HEK293T (cell line): Measurements from ENCODE around the gene KLRG1.

Experiments used
- CTCF ChIA-PET: fragments of 350-600 bp; formaldehyde crosslinking; extraction: SDS; loops from one replicate; lab custom pipeline; 2021; ENCODE audit warnings: antibody characterized with exemption, inconsistent platforms; lab: Yijun Ruan, JAX
- POLR2A ChIA-PET: fragments of 350-600 bp; formaldehyde crosslinking; extraction: SDS; loops from one replicate; lab custom pipeline; 2020; ENCODE audit warnings: antibody characterized with exemption, inconsistent platforms; lab: Yijun Ruan, JAX
- DNase-seq: peaks from one replicate; pipeline ENCODE4 v3.0.0; 2012; ENCODE audit warnings: mixed read lengths; ENCODE audit errors: extremely low spot score
- ARNT ChIP-seq: fragments of 450-650 bp; IDR thresholded peaks from 2 replicates; pipeline ENCODE4 v1.6.1; 2017; ENCODE audit warnings: mild to moderate bottlenecking
- BHLHE40 ChIP-seq: fragments of 450-650 bp; IDR thresholded peaks from 2 replicates; pipeline ENCODE4 v1.6.1; 2016; ENCODE audit warnings: mild to moderate bottlenecking, moderate library complexity, borderline replicate concordance
- CTBP1 ChIP-seq: fragments of 450-650 bp; IDR thresholded peaks from 2 replicates; pipeline ENCODE4 v1.6.1; 2016; ENCODE audit warnings: borderline replicate concordance
- ELF4 ChIP-seq: fragments of 450-650 bp; IDR thresholded peaks from 2 replicates; pipeline ENCODE4 v1.6.1; 2017; ENCODE audit warnings: antibody characterized with exemption
- FOXA1 ChIP-seq: fragments of 450-650 bp; IDR thresholded peaks from 2 replicates; pipeline ENCODE4 v1.6.1; 2016; ENCODE audit warnings: mild to moderate bottlenecking
- FOXK2 ChIP-seq: fragments of 450-650 bp; IDR thresholded peaks from 2 replicates; pipeline ENCODE4 v1.6.1; 2016; ENCODE audit warnings: mild to moderate bottlenecking
- FOXM1 ChIP-seq: fragments of 450-650 bp; IDR thresholded peaks from 2 replicates; pipeline ENCODE4 v1.6.1; 2017; ENCODE audit warnings: mild to moderate bottlenecking, borderline replicate concordance
- HDGF ChIP-seq: fragments of 450-650 bp; IDR thresholded peaks from 2 replicates; pipeline ENCODE4 v1.6.1; 2017; ENCODE audit warnings: antibody characterized with exemption, borderline replicate concordance
- L3MBTL2 ChIP-seq: fragments of 450-650 bp; conservative IDR thresholded peaks from 2 replicates; pipeline ENCODE4 v1.6.1; 2016; ENCODE audit warnings: mild to moderate bottlenecking
- LEF1 ChIP-seq: fragments of 450-650 bp; IDR thresholded peaks from 2 replicates; pipeline ENCODE4 v1.6.1; 2017; ENCODE audit warnings: mild to moderate bottlenecking, borderline replicate concordance
- NFRKB ChIP-seq: fragments of 450-650 bp; IDR thresholded peaks from 2 replicates; pipeline ENCODE4 v1.6.1; 2016; ENCODE audit warnings: mild to moderate bottlenecking, moderate library complexity
- SP1 ChIP-seq: fragments of 450-650 bp; IDR thresholded peaks from 2 replicates; pipeline ENCODE4 v1.6.1; 2017
- SUZ12 ChIP-seq: fragments of 450-650 bp; IDR thresholded peaks from 2 replicates; pipeline ENCODE4 v1.6.1; 2016; ENCODE audit warnings: mild to moderate bottlenecking
- TARDBP ChIP-seq: fragments of 450-650 bp; IDR thresholded peaks from 2 replicates; pipeline ENCODE4 v1.6.1; 2016
- ZNF384 ChIP-seq: fragments of 450-650 bp; IDR thresholded peaks from 2 replicates; pipeline ENCODE4 v1.6.1; 2016
- TF ChIP-seq, protein P1 (sequence below): fragments of 450-650 bp; IDR thresholded peaks from 2 replicates; pipeline ENCODE4 v1.6.1; 2016

Gene KLRG1

DNA sequence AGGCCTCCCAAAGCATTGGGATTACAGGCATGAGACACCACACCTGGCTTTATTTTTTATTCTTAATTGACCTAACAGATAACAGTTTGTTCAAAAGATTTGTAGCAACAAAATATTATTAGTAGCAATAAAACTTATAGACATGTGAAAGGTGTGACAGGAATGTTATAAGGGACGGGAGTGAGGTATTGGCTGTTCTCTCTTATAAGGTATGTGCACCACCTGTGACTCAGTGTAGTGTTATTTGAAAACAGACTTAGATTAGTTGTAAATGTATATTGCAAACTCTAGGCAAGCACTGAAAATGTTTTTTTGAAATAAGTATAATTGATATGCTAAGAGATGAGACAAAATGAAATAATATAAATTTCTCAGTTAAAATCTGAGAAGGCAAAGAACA is 57.8 kb downstream of the KLRG1 start:
- CTCF ChIA-PET = no interaction called here
- TF ChIP-seq FOXA1 = no peak
- no peak for DNase-seq

DNA sequence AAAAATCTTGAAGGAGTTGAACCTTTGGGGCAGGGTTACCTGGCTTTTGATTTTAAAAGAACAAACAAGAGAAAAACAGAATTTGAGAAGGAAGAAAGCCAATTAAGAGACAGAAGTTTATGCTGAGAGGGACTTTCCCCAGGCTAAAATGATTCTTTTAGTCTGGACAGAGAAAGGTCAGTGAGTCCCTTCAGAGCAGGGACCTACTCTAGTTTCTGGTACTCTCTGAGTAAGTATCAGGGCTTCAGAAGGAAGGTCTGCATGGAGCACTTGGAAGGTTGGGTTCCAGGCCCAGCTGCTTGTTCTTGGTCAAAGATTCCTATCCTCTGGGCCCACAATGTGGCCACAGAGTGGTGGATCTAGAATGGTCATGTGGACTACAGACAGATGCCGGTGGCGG is 59.6 kb downstream of the KLRG1 start:
- no peak for DNase-seq
- POLR2A ChIA-PET = interaction anchor here (1.0 to 1.8 kb wide), 3 partner anchors 15 to 158 kb away, joined by 4 to 7 read pairs (median 7); partner anchors contain the start of gene M6PR

More for the DNA sequence above, 57.8 kb downstream of the KLRG1 start:
- POLR2A ChIA-PET = no interaction called here

DNA sequence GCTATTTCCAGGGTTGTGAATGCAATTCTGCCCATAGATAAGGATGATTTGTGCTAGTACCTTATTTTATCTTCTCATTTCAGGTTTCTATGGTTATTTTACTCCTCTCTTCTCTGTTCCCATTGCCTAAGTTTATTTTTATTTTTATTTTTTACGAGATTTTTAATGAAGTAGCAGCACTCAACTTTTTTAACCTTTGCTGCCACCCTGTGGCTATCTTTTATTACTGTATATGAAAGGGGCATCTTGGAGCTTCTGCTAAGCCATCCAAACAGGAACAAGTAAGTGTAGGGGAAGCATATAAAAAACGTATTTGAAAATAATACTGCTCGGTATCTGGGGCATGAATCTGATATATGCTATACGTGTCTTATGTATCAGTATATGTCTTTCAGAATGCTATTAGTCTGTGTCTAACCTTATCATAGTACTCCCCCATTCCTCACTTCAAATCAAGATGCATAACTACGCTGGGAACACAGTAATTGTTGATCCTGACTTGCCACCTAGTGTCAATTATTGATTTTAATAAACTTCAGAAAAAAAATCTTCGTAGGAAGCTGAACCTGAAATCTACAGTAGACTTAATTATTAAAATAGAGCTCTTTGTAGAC is 60.3 kb downstream of the KLRG1 start:
- DNase-seq = peak; percentile 25
- no peak for TF ChIP-seq ARNT
- TF ChIP-seq FOXM1 = no peak
- no peak for TF ChIP-seq BHLHE40
- no peak for TF ChIP-seq NFRKB
- TF ChIP-seq ELF4 = no peak
- TF ChIP-seq, protein P1, sequence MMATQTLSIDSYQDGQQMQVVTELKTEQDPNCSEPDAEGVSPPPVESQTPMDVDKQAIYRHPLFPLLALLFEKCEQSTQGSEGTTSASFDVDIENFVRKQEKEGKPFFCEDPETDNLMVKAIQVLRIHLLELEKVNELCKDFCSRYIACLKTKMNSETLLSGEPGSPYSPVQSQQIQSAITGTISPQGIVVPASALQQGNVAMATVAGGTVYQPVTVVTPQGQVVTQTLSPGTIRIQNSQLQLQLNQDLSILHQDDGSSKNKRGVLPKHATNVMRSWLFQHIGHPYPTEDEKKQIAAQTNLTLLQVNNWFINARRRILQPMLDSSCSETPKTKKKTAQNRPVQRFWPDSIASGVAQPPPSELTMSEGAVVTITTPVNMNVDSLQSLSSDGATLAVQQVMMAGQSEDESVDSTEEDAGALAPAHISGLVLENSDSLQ = no peak
- no peak for TF ChIP-seq SP1
- TF ChIP-seq L3MBTL2 = no peak
- no peak for TF ChIP-seq FOXK2
- CTCF ChIA-PET = interaction anchor here (0.5 to 2.2 kb wide), 16 partner anchors 9 to 1999 kb away, joined by 3 to 13 read pairs (median 4); partner anchors contain the start of gene M6PR
- POLR2A ChIA-PET = interaction anchor here (1.0 to 1.8 kb wide), 3 partner anchors 14 to 159 kb away, joined by 4 to 7 read pairs (median 7); partner anchors contain the start of gene M6PR

More for the DNA sequence above, 59.6 kb downstream of the KLRG1 start:
- CTCF ChIA-PET = interaction anchor here (0.7 to 2.2 kb wide), 11 partner anchors 10 to 505 kb away, joined by 3 to 13 read pairs (median 4); partner anchors contain the start of gene M6PR
- TF ChIP-seq ELF4 (no peak), TARDBP (no peak), FOXM1 (no peak), FOXK2 (no peak), FOXA1 (no peak), CTBP1 (no peak), ARNT (no peak), SUZ12 (no peak), L3MBTL2 (no peak), LEF1 (no peak), BHLHE40 (no peak), HDGF (no peak), SP1 (no peak), NFRKB (no peak), ZNF384 (no peak)
- TF ChIP-seq, protein P1 = no peak

DNA sequence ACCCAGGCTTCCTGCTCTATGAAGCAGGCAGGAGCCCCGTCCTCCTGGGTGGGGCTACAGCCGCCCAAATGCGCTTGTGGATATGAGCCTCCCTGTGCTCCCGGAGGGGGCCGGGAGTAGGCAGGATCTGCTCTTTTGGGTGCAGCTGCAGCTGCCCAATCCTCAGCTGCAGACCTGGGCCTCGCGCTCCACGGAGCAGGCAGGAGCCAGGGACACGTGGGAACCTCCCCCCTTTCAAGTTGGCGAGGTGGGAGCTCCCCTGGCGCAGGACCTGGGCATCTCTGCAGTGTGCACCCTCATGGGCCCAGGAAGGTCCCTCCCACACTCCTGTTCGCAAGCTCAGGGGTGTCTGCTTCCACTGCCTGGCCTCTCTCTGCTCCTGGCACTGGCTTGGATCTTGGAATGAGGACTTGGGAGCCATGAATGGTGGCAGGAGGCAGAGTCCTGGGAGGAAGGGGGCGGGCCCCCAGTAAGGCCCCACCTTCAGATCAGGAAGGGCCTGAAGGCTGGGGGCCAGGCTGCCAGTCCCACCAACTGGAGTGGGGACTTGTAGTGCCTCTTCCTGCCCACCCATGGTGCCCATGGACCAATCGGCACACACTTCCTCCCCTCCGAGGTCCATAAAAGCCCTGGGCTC is 61.3 kb downstream of the KLRG1 start:
- no peak for TF ChIP-seq TARDBP
- no peak for TF ChIP-seq SUZ12
- no peak for TF ChIP-seq L3MBTL2
- TF ChIP-seq ARNT = no peak
- TF ChIP-seq, protein P1 = no peak
- no peak for TF ChIP-seq LEF1
- TF ChIP-seq ZNF384 = no peak
- TF ChIP-seq NFRKB = no peak
- TF ChIP-seq FOXM1 = no peak
- no peak for TF ChIP-seq BHLHE40
- no peak for TF ChIP-seq HDGF
- no peak for TF ChIP-seq CTBP1
- TF ChIP-seq SP1 = no peak
- no peak for TF ChIP-seq FOXK2
- no peak for TF ChIP-seq FOXA1
- TF ChIP-seq ELF4 = no peak
- CTCF ChIA-PET = interaction anchor here (0.7 to 2.2 kb wide), 7 partner anchors 8 to 473 kb away, joined by 3 to 13 read pairs (median 7); partner anchors contain the start of gene M6PR
- POLR2A ChIA-PET = interaction anchor here (1.7 to 1.8 kb wide), 2 partner anchors 100 to 101 kb away, joined by 6 to 7 read pairs; partner anchors contain the start of gene M6PR
- no peak for DNase-seq

DNA sequence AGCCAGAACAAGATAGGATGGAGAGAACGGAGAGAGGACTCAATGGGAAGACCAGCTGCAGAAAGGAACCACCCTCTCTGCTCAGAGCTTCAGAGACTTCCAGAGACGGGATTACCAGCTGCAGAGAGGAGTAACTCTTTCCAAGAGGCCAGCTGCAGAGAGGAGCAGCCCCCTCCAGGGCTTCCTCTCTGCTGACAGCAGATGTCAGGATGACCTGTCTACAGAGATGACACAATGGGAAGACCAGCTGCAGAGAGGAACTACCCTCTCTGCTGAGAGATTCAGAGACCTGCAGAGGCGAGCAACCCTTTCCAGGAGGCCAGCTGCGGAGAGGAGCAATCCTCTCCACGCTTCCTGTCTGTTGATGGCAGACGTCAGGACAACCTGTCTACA is 61.8 kb downstream of the KLRG1 start:
- no peak for DNase-seq
- ChIA-PET CTCF (interaction anchor here (0.7 kb wide), 2 partner anchors 13 to 473 kb away, joined by 3 read pairs; no protein-coding TSS in a partner anchor), POLR2A (interaction anchor here (1.7 kb wide), 1 partner anchor 101 kb away, joined by 6 read pairs; the partner anchor contains the start of gene M6PR)
- TF ChIP-seq NFRKB (no peak), FOXA1 (no peak), ELF4 (no peak), HDGF (no peak), L3MBTL2 (no peak), TARDBP (no peak), ZNF384 (no peak), BHLHE40 (no peak), CTBP1 (no peak), LEF1 (no peak), ARNT (no peak), SP1 (no peak), SUZ12 (no peak), FOXK2 (no peak), FOXM1 (no peak)
- TF ChIP-seq, protein P1 = no peak
